ENCODE data around the gene EPG5. TPM values are rescaled to one million over a fixed set of nuclear protein-coding genes. Genes with fewer than 3 reads are reported as not detected.

Gene EPG5
- total and polyA plus RNA-seq, 10 donors: 4.6 to 67.9 (median 48.5) TPM

- WGBS, 5 donors: 95 to 100% (median 97%) methylated on average over 1 of the region's 1 CpG
- H3K27ac ChIP-seq: no peak overlapping the region
- H3K4me1 ChIP-seq: peaks cover 0 to 15% (median 11%) of the 10 kb centered on the region in 6 donors
- peaks cover 0 to 100% (median 68%) of the 10 kb centered on the region in 6 donors for H3K36me3 ChIP-seq
- no peaks in the 10 kb centered on the region for H3K9me3 ChIP-seq
- intact Hi-C loops (cut with DNase I; ENCODE audit: low total_unique reads): loop anchor here (10.0 kb wide), 1 partner anchor 162 kb away; no protein-coding TSS in a partner anchor
- no peak overlapping the region for H3K4me3 ChIP-seq
- no peak for DNase-seq
- H3K27me3 ChIP-seq (replicated peaks in 1 of 7): no peaks in the 10 kb centered on the region
- no peak for TF ChIP-seq CTCF (IDR thresholded peaks at IDR 0.05 in 8 of 11, conservative IDR thresholded peaks at IDR 0.05 in 3 of 11)
- TF ChIP-seq POLR2A (IDR thresholded peaks at IDR 0.05): no peak
- no peak for TF ChIP-seq POLR2AphosphoS5 (IDR thresholded peaks at IDR 0.05)
These were observed 44.0 kb downstream of the EPG5 start for GRCh38 chr18:45923138-45923537.

- Histone ChIP-seq H3K9me3 (no peaks in the 10 kb centered on the region), H3K27ac (no peak overlapping the region), H3K27me3 (replicated peaks in 1 of 7) (no peaks in the 10 kb centered on the region), H3K36me3 (peaks cover 7 to 100% (median 73%) of the 10 kb centered on the region in 6 donors), H3K4me1 (peaks cover 0 to 15% (median 11%) of the 10 kb centered on the region in 6 donors), H3K4me3 (no peak overlapping the region)
- DNase-seq: peak; percentile 83
- TF ChIP-seq CTCF (IDR thresholded peaks at IDR 0.05 in 8 of 11, conservative IDR thresholded peaks at IDR 0.05 in 3 of 11) (no peak), POLR2A (IDR thresholded peaks at IDR 0.05) (no peak), POLR2AphosphoS5 (IDR thresholded peaks at IDR 0.05) (peak in 2 of 3 donors; percentile 38 to 45)
- intact Hi-C loops (cut with DNase I; ENCODE audit: low total_unique reads): loop anchor here (10.0 kb wide), 1 partner anchor 164 kb away; no protein-coding TSS in a partner anchor
- 18 to 51% (median 24%) methylated on average over 4 of the region's 4 CpGs for WGBS, 5 donors
These were observed 46.8 kb downstream of the EPG5 start for GRCh38 chr18:45920367-45920766.

- Histone ChIP-seq H3K9me3 (no peaks in the 10 kb centered on the region), H3K4me3 (no peak overlapping the region), H3K27me3 (replicated peaks in 1 of 7) (no peaks in the 10 kb centered on the region), H3K4me1 (peaks cover 0 to 14% (median 11%) of the 10 kb centered on the region in 6 donors), H3K27ac (no peak overlapping the region), H3K36me3 (peaks cover 11 to 100% (median 76%) of the 10 kb centered on the region in 6 donors)
- TF ChIP-seq POLR2AphosphoS5 (IDR thresholded peaks at IDR 0.05) (no peak), POLR2A (IDR thresholded peaks at IDR 0.05) (no peak), CTCF (IDR thresholded peaks at IDR 0.05 in 8 of 11, conservative IDR thresholded peaks at IDR 0.05 in 3 of 11) (no peak)
- peak; percentile 44 for DNase-seq
- intact Hi-C loops (cut with DNase I; ENCODE audit: low total_unique reads): no loop called here
- 91 to 97% (median 93%) methylated on average over 8 of the region's 8 CpGs for WGBS, 5 donors
These were observed 50.8 kb downstream of the EPG5 start for GRCh38 chr18:45916302-45916701.

GRCh38 chr18:45913276-45913675 lies 53.9 kb downstream of the EPG5 start:
- TF ChIP-seq CTCF (IDR thresholded peaks at IDR 0.05 in 8 of 11, conservative IDR thresholded peaks at IDR 0.05 in 3 of 11) (no peak), POLR2A (IDR thresholded peaks at IDR 0.05) (no peak), POLR2AphosphoS5 (IDR thresholded peaks at IDR 0.05) (no peak)
- no peak overlapping the region for H3K27ac ChIP-seq
- intact Hi-C loops (cut with DNase I; ENCODE audit: low total_unique reads): no loop called here
- H3K27me3 ChIP-seq (replicated peaks in 1 of 7): no peaks in the 10 kb centered on the region
- H3K4me1 ChIP-seq: no peaks in the 10 kb centered on the region
- no peak overlapping the region for H3K4me3 ChIP-seq
- 86 to 95% (median 93%) methylated on average over 4 of the region's 4 CpGs for WGBS, 5 donors
- no peak for DNase-seq
- H3K36me3 ChIP-seq: peaks cover 11 to 100% (median 90%) of the 10 kb centered on the region in 6 donors
- H3K9me3 ChIP-seq: no peaks in the 10 kb centered on the region

Data from spleen (tissue), 11 donors.